HFFc6 (cell line): ENCODE data around the gene KDELR3. TPM values are rescaled to one million over a fixed set of nuclear protein-coding genes. Genes with fewer than 3 reads are reported as not detected.

ENCODE experiments used
- DNase-seq: peaks from one replicate; pipeline ENCODE4 v3.0.0-alpha.2; 2018
- H3K27ac Mint-ChIP-seq: 2 replicates; pipeline ENCODE4 v1.8.0; 2020; ENCODE audit warnings: mild to moderate bottlenecking, mixed read lengths
- H3K27me3 Mint-ChIP-seq: 2 replicates; pipeline ENCODE4 v1.8.0; 2021; ENCODE audit warnings: mild to moderate bottlenecking, moderate library complexity, mixed read lengths; ENCODE audit not compliant: insufficient read depth
- H3K36me3 Mint-ChIP-seq: 2 replicates; pipeline ENCODE4 v1.8.0; 2021; ENCODE audit warnings: low read depth, mixed read lengths
- H3K4me1 Mint-ChIP-seq: 2 replicates; pipeline ENCODE4 v1.8.0; 2020; ENCODE audit warnings: low read depth, mixed read lengths
- H3K4me3 Mint-ChIP-seq: 2 replicates; pipeline ENCODE4 v1.8.0; 2020; ENCODE audit warnings: mild to moderate bottlenecking, moderate library complexity, mixed read lengths
- H3K9me3 Mint-ChIP-seq: 2 replicates; pipeline ENCODE4 v1.8.0; 2020; ENCODE audit warnings: mild to moderate bottlenecking, mixed read lengths
- total RNA-seq, 6 experiments: library from RNA; stranded (reverse); fragmentation: NEBNext Ultra II Directional; extraction: Animal tissue kit (Norgen Biotek cat#: 25700); gene quantifications; 2 replicates in 1 of 6; 3 replicates in 5 of 6; pipeline ENCODE4 v1.2.3, GENCODE V29; 2021
- TF ChIP-seq, protein P1 (sequence below): fragments of 200-600 bp; sonication (generic); IDR thresholded peaks from 2 replicates; pipeline ENCODE4 v1.5.0; 2021; ENCODE audit warnings: antibody characterized with exemption, mild to moderate bottlenecking

Gene KDELR3
- total RNA-seq, 6 experiments from 2014 or later = 138 to 187 (median 172) TPM

DNA sequence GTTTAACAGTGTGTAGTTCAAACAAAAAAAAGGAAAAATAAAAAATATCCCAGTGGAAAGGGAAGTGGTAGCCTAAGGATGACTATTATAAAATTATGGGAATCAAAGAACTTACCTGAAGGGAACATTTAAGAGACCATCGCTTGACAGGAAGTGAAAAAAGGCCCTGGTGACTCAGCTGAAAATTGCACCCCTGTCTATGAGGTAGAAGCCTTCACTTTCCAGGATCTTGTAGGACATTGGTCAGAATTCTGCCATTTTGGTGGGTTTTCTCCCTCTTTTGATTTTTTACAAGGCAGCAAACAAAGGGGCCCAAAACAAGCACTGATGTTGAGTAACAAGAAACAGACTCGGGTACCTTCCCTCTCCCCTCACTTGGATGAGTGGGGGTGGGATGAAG, 22.6 kb downstream of the KDELR3 start:
- TF ChIP-seq, protein P1, sequence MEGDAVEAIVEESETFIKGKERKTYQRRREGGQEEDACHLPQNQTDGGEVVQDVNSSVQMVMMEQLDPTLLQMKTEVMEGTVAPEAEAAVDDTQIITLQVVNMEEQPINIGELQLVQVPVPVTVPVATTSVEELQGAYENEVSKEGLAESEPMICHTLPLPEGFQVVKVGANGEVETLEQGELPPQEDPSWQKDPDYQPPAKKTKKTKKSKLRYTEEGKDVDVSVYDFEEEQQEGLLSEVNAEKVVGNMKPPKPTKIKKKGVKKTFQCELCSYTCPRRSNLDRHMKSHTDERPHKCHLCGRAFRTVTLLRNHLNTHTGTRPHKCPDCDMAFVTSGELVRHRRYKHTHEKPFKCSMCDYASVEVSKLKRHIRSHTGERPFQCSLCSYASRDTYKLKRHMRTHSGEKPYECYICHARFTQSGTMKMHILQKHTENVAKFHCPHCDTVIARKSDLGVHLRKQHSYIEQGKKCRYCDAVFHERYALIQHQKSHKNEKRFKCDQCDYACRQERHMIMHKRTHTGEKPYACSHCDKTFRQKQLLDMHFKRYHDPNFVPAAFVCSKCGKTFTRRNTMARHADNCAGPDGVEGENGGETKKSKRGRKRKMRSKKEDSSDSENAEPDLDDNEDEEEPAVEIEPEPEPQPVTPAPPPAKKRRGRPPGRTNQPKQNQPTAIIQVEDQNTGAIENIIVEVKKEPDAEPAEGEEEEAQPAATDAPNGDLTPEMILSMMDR = no peak

GRCh38 chr22:38490915-38491314, 23.0 kb downstream of the KDELR3 start:
- no peak overlapping the region for H3K4me3 Mint-ChIP-seq
- no peaks in the 10 kb centered on the region for H3K9me3 Mint-ChIP-seq
- H3K4me1 Mint-ChIP-seq = peaks cover 63% of the 10 kb centered on the region
- no peaks in the 10 kb centered on the region for H3K27me3 Mint-ChIP-seq
- H3K36me3 Mint-ChIP-seq = peaks cover 73% of the 10 kb centered on the region
- H3K27ac Mint-ChIP-seq = peak overlapping the region; percentile 75
- TF ChIP-seq, protein P1 = no peak
- peak; percentile 20 for DNase-seq

More for the DNA sequence above, 22.6 kb downstream of the KDELR3 start:
- Mint-ChIP-seq H3K4me1 (peaks cover 59% of the 10 kb centered on the region), H3K4me3 (no peak overlapping the region), H3K27me3 (no peaks in the 10 kb centered on the region), H3K36me3 (peaks cover 71% of the 10 kb centered on the region), H3K9me3 (no peaks in the 10 kb centered on the region), H3K27ac (peak overlapping the region; percentile 75)
- DNase-seq = no peak

DNA sequence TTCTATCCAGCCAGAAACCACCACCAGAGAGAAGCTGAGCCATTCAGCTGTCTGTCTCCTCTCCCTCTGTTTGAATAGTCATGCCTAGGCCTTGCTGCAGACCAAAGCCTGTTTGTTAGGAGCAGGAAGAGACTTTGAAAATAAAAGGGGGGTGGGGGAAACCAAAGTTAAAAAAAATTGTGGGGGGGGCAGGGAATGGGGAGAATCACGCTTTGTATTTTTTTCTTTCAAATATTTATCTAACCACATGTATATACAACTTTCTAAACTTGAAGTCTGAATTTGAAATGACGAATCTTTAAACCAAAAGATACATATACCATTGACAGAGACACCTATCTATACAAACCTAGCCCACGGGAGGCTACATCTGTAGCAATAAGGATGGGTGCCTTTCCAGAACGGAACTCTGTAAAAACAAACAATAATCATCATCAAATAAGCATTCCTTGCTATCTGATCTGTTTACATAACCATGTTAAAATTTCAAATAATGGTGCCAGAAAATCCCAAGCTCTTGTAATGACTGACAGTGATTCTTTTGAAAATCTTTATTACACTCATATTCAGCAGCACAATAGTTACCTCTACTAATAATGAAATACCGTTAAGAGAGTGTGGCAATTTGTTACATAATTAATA, 23.9 kb downstream of the KDELR3 start:
- H3K4me3 Mint-ChIP-seq = no peak overlapping the region

DNA sequence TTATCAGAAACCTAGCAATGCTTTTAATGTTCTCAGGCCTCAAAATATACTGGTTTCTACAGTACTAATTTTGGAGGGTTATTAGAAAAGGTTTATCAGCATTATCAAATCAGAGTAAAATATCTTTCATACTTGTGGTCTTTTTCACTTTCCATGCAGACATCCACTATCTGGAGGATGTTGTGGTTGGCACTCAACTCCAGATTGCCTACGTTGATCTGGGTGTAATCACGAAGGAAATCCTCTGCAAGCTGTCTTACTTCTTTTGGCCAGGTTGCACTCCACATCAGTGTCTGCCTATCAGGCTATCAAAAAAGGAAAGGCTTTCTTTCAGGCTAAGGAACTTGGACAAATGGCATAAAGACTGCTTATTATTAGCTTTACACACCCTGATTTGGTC, 26.6 kb downstream of the KDELR3 start:
- H3K4me1 Mint-ChIP-seq = peaks cover 57% of the 10 kb centered on the region
- H3K27ac Mint-ChIP-seq = no peak overlapping the region
- TF ChIP-seq, protein P1 = no peak
- no peaks in the 10 kb centered on the region for H3K9me3 Mint-ChIP-seq
- H3K27me3 Mint-ChIP-seq = no peaks in the 10 kb centered on the region
- peaks cover 66% of the 10 kb centered on the region for H3K36me3 Mint-ChIP-seq
- H3K4me3 Mint-ChIP-seq = no peak overlapping the region
- peak; percentile 33 for DNase-seq

More for the DNA sequence above, 23.9 kb downstream of the KDELR3 start:
- Mint-ChIP-seq H3K36me3 (peaks cover 69% of the 10 kb centered on the region), H3K4me1 (peaks cover 55% of the 10 kb centered on the region), H3K27me3 (no peaks in the 10 kb centered on the region), H3K9me3 (no peaks in the 10 kb centered on the region), H3K27ac (peak overlapping the region; percentile 60)
- TF ChIP-seq, protein P1 = no peak
- DNase-seq = no peak

- peaks cover 62% of the 10 kb centered on the region for H3K36me3 Mint-ChIP-seq
- no peak for DNase-seq
- TF ChIP-seq, protein P1 = peak; percentile 35
- peaks cover 53% of the 10 kb centered on the region for H3K4me1 Mint-ChIP-seq
- H3K4me3 Mint-ChIP-seq = no peak overlapping the region
- H3K27me3 Mint-ChIP-seq = no peaks in the 10 kb centered on the region
- H3K27ac Mint-ChIP-seq = no peak overlapping the region; the same call in 1 of the 2 replicates
- H3K9me3 Mint-ChIP-seq = no peaks in the 10 kb centered on the region
These were observed 27.0 kb downstream of the KDELR3 start for GRCh38 chr22:38494939-38495338.
